Placental epithelial cell (primary cell): ENCODE measurements around the gene ZNF512B. TPM values are rescaled to one million over a fixed set of nuclear protein-coding genes. Genes with fewer than 3 reads are reported as not detected.

Source experiments
- small RNA-seq: library from RNA; depleted of rRNA; stranded (forward); fragments of <200 nt; gene quantifications from one replicate; pipeline ENCODE3, GENCODE V24; 2012
- total RNA-seq: library from RNA; depleted of rRNA; stranded (reverse); fragments of >200 nt; gene quantifications from 2 replicates; pipeline ENCODE4 v1.2.3, GENCODE V29; 2012

Gene ZNF512B
- 15.3 and 15.6 TPM in 2 replicates for total RNA-seq

GRCh38 chr20:63969838-63970713 lies at the start of gene ZNF512B:
ZNF512B (minus strand) TSS chr20:63969930; CDS start chr20:63967950, 1,980 bp downstream.

DNA sequence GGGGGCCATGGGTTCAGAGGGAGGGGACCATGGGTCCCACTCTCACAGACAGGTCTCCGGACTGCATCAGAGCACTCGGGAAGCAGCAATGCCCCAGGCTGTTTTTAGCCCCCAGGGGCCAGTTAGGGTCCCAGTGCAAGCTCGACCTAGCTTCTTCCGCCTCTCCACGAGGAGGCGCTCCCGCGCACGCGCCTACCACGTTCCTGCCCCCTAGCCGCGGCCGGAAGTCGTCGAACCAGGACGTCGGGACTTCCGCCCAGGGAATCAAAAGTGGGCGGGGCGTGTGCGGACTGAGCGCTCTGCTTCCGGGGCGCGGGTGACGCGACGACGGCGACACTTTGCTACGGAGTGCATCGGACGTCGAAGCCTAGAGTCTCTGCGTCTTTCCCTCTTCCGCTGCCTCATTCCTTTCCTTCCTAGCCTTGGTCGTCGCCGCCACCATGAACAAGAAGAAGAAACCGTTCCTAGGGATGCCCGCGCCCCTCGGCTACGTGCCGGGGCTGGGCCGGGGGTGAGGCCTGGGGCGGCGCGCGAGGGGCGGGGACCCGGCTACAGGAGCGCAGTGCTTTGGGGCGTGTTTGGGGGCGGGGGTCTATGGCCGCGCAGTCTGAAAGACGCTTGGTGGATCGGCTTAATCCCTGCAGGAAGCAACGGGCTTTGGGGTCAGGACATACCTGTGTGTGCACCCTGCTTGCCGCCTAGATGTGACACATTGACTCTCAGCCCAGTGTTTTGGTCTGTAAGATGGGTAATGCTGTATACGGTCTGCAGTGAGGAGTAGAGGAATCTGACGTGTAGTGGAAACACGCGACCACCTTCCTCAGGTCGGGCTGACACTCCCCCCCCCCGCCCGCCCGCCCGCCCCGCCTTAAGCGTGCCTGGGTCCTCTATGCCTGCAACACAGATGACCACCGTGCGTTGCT lies 11.3 kb upstream of the ZNF512B start, which contains the start of gene PRPF6:
Gene PRPF6, plus strand, starts transcription at position 327 of the 923 bp plus-strand sequence. Its CDS starts 114 bp downstream, at position 441.

GRCh38 chr20:63979557-63980316 lies 10.0 kb upstream of the ZNF512B start, which contains the start of gene SAMD10:
SAMD10 (minus strand) TSS chr20:63979642; CDS start chr20:63979467, 175 bp downstream.

GRCh38 chr20:63955827-63956663 lies 13.7 kb downstream of the ZNF512B start, which contains the start of gene UCKL1:
UCKL1 (minus strand) TSS chr20:63956416; CDS start chr20:63956372, 44 bp downstream.

Small RNA genes lying within 50 kb of the gene (small RNA-seq; reads per million reads assigned to genes)
- gene MIR647 (not detected), gene MIR941-2 (not detected), gene MIR941-4 (not detected), gene MIR941-5 (not detected), gene RNU1-134P (8.5 reads per million, percentile 94 among the genes with 10 or more reads in this experiment)

Other genes with a start within 250 kb of the ZNF512B start
- 2.4 and 5.1 TPM in 2 replicates for gene LIME1, start 233.3 kb downstream of the ZNF512B start, total RNA-seq
- gene SLC2A4RG, start 230.2 kb downstream of the ZNF512B start, total RNA-seq: 41.2 and 56.8 TPM in 2 replicates
- 1.6 and 1.8 TPM in 2 replicates for gene ZBTB46, start 138.7 kb downstream of the ZNF512B start, total RNA-seq
- not detected in 2 replicates for gene ABHD16B, start 108.4 kb downstream of the ZNF512B start, total RNA-seq
- 66.0 and 103 TPM in 2 replicates for gene TPD52L2, start 104.7 kb downstream of the ZNF512B start, total RNA-seq
- 34.5 and 56.6 TPM in 2 replicates for gene DNAJC5, start 74.8 kb downstream of the ZNF512B start, total RNA-seq
- 21.1 and 21.6 TPM in 2 replicates for gene UCKL1, start 13.5 kb downstream of the ZNF512B start, total RNA-seq
- gene SAMD10, start 9.7 kb upstream of the ZNF512B start, total RNA-seq: 0.39 and 0.65 TPM in 2 replicates
- 47.6 and 61.6 TPM in 2 replicates for gene PRPF6, start 11.2 kb upstream of the ZNF512B start, total RNA-seq
- gene C20orf204, start 66.3 kb upstream of the ZNF512B start, total RNA-seq: 1.6 and 2.0 TPM in 2 replicates
- 0.11 TPM in 1 of 2 replicates, not detected in the other for gene SOX18, start 79.7 kb upstream of the ZNF512B start, total RNA-seq
- gene TCEA2, start 93.3 kb upstream of the ZNF512B start, total RNA-seq: 12.0 and 34.5 TPM in 2 replicates
- gene RGS19, start 109.6 kb upstream of the ZNF512B start, total RNA-seq: 10.2 and 19.7 TPM in 2 replicates
- 1.3 and 2.0 TPM in 2 replicates for gene OPRL1, start 110.2 kb upstream of the ZNF512B start, total RNA-seq
- gene LKAAEAR1, start 114.5 kb upstream of the ZNF512B start, total RNA-seq: not detected in 2 replicates
- not detected in 2 replicates for gene NPBWR2, start 137.6 kb upstream of the ZNF512B start, total RNA-seq
- gene MYT1, start 194.5 kb upstream of the ZNF512B start, total RNA-seq: under 0.01 TPM in 1 of 2 replicates, not detected in the other